ENCODE results near the gene HERPUD1. TPM values are rescaled to one million over a fixed set of nuclear protein-coding genes. Genes with fewer than 3 reads are reported as not detected.
A peak's percentile ranks its signal among the peaks of the same experiment; 100 is the strongest.

Gene HERPUD1
- total and polyA plus RNA-seq, 2 of the 8 experiments (the other 6 are each of a cell fraction or from before 2014, with no cell fraction given), result 23.3 to 34.7 TPM

DNA sequence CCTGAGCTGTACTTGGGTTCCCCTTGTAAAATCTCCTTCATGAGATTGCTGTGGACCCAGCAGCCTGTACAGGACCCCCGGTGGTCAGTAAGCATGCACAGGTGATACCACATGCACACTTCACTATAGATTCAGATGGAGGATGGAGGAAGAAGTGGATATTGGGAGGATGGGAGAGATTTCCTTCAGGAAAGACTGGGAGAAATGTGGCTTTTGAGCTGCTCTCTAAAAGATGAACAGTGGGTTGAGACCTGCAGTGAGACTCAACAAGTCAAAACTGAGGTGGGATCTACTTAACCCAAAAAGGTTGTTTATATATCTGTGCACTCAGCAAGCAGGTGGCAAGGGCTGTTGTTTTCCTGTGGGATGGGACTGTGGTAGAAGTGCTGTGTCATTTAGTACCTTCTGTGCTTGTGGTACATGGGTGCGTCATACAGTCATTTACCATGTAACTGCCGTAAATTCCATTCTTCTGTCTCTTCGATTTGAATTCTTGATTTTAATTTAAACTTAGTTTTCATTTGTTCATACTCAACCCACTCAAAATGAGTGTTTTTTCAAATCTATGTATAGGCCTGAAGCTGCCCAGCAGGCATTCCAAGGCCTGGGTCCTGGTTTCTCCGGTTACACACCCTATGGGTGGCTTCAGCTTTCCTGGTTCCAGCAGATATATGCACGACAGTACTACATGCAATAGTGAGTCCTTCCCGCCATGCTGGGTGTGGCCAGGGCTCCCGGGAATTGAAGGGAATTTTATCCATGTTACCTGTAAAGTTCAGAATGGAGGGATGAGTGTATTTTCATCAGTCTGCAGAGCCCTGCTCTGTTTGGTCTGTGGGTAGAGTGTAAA is 6.9 kb downstream of the HERPUD1 start:
- H4K91ac ChIP-seq (replicated peaks; ENCODE audit: insufficient read length, low read length), result no peak overlapping the region
- H3K9ac ChIP-seq (replicated peaks in 1 of 4; ENCODE audit: extremely low read depth in 1 of 4, low read depth in 3 of 4, low read length in 3 of 4), result no peak overlapping the region
- no peak overlapping the region for H3K4me3 ChIP-seq (ENCODE audit: extremely low read depth in 1 of 4, insufficient read depth in 2 of 4, low read depth in 3 of 4, low read length in 4 of 4)
- H2BK5ac ChIP-seq (ENCODE audit: low read depth, low read length), result no peak overlapping the region
- no peak for DNase-seq (ENCODE audit: low read depth in 1 of 2, low spot score in 2 of 2)
- no peak overlapping the region for H2BK15ac ChIP-seq (ENCODE audit: low read length)
- POLR2A ChIA-PET (ENCODE audit: partially characterized antibody), result interaction anchor here (0.8 to 11.4 kb wide), 5 partner anchors 6 to 64 kb away, joined by 3 to 125 read pairs (median 4); no protein-coding TSS in a partner anchor
- no peak overlapping the region for H3K14ac ChIP-seq (ENCODE audit: insufficient read length)
- H3K79me1 ChIP-seq (ENCODE audit: low read depth, low read length), result no peaks in the 10 kb centered on the region
- H2BK120ac ChIP-seq (replicated peaks; ENCODE audit: low read depth, low read length), result no peak overlapping the region
- H4K8ac ChIP-seq (ENCODE audit: extremely low read depth, insufficient read depth, low read length), result no peak overlapping the region
- H3K9me3 ChIP-seq (ENCODE audit: insufficient read depth in 2 of 2, low read depth in 1 of 2, low read length in 1 of 2), result no peaks in the 10 kb centered on the region
- CTCF ChIA-PET (ENCODE audit: partially characterized antibody), result interaction anchor here (0.6 to 1.7 kb wide), 4 partner anchors 8 to 64 kb away, joined by 3 to 5 read pairs (median 3); no protein-coding TSS in a partner anchor
- H3K4ac ChIP-seq (replicated peaks; ENCODE audit: insufficient read length, low read depth, low read length), result no peak overlapping the region
- H2AK5ac ChIP-seq (ENCODE audit: low read depth, low read length), result no peak overlapping the region
- no peak for FAIRE-seq
- H2BK20ac ChIP-seq (ENCODE audit: low read length), result no peak overlapping the region
- H4K20me1 ChIP-seq (replicated peaks in 1 of 2; ENCODE audit: control insufficient read depth in 1 of 2, insufficient read depth in 2 of 2, low read length in 2 of 2), result peaks cover 0 to 5% of the 10 kb centered on the region in 2 experiments
- H3K27me3 ChIP-seq (replicated peaks in 1 of 4; ENCODE audit: control insufficient read depth in 3 of 4, extremely low read depth in 1 of 4, insufficient read depth in 3 of 4, low read length in 3 of 4), result no peaks in the 10 kb centered on the region
- no peak overlapping the region for H3K4me2 ChIP-seq (ENCODE audit: insufficient read depth in 1 of 2, low read depth in 2 of 2, low read length in 2 of 2)
- H4K5ac ChIP-seq (ENCODE audit: insufficient read length, low read depth, low read length), result no peak overlapping the region
- H3K56ac ChIP-seq (replicated peaks; ENCODE audit: insufficient read length, low read depth, low read length), result no peak overlapping the region
- no peaks in the 10 kb centered on the region for H3K23me2 ChIP-seq (ENCODE audit: low read depth, low read length)
- H3K36me3 ChIP-seq (ENCODE audit: control insufficient read depth in 2 of 4, insufficient read depth in 4 of 4, low read length in 3 of 4), result peaks cover 17 to 86% (median 66%) of the 10 kb centered on the region in 4 experiments
- no peak overlapping the region for H2AFZ ChIP-seq (ENCODE audit: low read length)
- H3K79me2 ChIP-seq (ENCODE audit: control insufficient read depth in 1 of 2, insufficient read depth in 2 of 2, low read length in 2 of 2), result peaks cover 0 to 18% of the 10 kb centered on the region in 2 experiments; a peak in 2 of 4 replicates
- no peak overlapping the region for H3K18ac ChIP-seq (ENCODE audit: extremely low read depth, low read length)
- WGBS, 2 experiments (ENCODE audit: extremely low coverage in 1 of 2, insufficient coverage in 1 of 2, insufficient read length in 1 of 2, insufficient replicate concordance in 2 of 2, low coverage in 1 of 2, low lambda C conversion rate in 2 of 2, missing lambda C conversion rate in 1 of 2), result 98% methylated on average over 8 of the region's 8 CpGs; no CpG with 5 or more reads in 1 of the 2 experiments
- no peak overlapping the region for H2BK12ac ChIP-seq (ENCODE audit: low read depth, low read length)
- H3K4me1 ChIP-seq (replicated peaks in 1 of 4; ENCODE audit: control insufficient read depth in 3 of 4, insufficient read depth in 4 of 4, low read length in 3 of 4), result 0 out of 7 replicates have a peak, but pooled peaks cover 0 to 4% (median 0%) of the 10 kb centered on the region in 4 experiments
- TF ChIP-seq POLR2A (IDR thresholded peaks at IDR 0.05; ENCODE audit: control extremely low read depth in 1 of 2, low read depth in 2 of 2, low read length in 2 of 2), result peak in 1 of 2 experiments; percentile 29; a peak in 1 of 3 replicates
- TF ChIP-seq EP300 (IDR thresholded peaks at IDR 0.05; ENCODE audit: borderline replicate concordance in 1 of 2, low read depth in 2 of 2, low read length in 2 of 2), result no peak
- H3K23ac ChIP-seq (ENCODE audit: insufficient read length), result no peak overlapping the region
- H3K27ac ChIP-seq (ENCODE audit: low read depth, low read length), result no peak overlapping the region
